ENCODE measurements around the gene TM6SF1.
"Not testable (repeated sequence)": the region's sequence is repeated elsewhere in the genome, so short reads cannot be mapped to it uniquely, and the experiment has no call there.

Gene TM6SF1

GRCh38 chr15:83118968-83119367 is 11.5 kb downstream of the TM6SF1 start:
- DNase-seq: no peak

GRCh38 chr15:83119968-83120581 is 12.6 kb downstream of the TM6SF1 start:
- DNase-seq: no peak

- no peak for DNase-seq
These were observed 16.1 kb downstream of the TM6SF1 start for GRCh38 chr15:83123529-83123928.

GRCh38 chr15:83127547-83128150 is 20.2 kb downstream of the TM6SF1 start:
- no peak for DNase-seq

- no peak for DNase-seq
These were observed 22.3 kb downstream of the TM6SF1 start for GRCh38 chr15:83129791-83130190.

- no peak for DNase-seq
These were observed 25.5 kb downstream of the TM6SF1 start for GRCh38 chr15:83132861-83133523.

- DNase-seq: not testable (repeated sequence)
These were observed 34.7 kb downstream of the TM6SF1 start for GRCh38 chr15:83142151-83142550.

GRCh38 chr15:83144771-83145170 is 37.3 kb downstream of the TM6SF1 start:
- no peak for DNase-seq

- no peak for DNase-seq
These were observed 45.8 kb downstream of the TM6SF1 start for GRCh38 chr15:83153288-83153687.

GRCh38 chr15:83155942-83156341 is 48.5 kb downstream of the TM6SF1 start:
- no peak for DNase-seq

- no peak for DNase-seq
These were observed 50.9 kb downstream of the TM6SF1 start for GRCh38 chr15:83158393-83158792.

GRCh38 chr15:83160741-83161140 is 53.3 kb downstream of the TM6SF1 start:
- no peak for DNase-seq

GRCh38 chr15:83163032-83163431 is 55.6 kb downstream of the TM6SF1 start:
- DNase-seq: no peak

- no peak for DNase-seq
These were observed 56.8 kb downstream of the TM6SF1 start for GRCh38 chr15:83164111-83164770.

- DNase-seq: no peak
These were observed 57.4 kb downstream of the TM6SF1 start for GRCh38 chr15:83164771-83165404.

- DNase-seq: no peak
These were observed 58.8 kb downstream of the TM6SF1 start for GRCh38 chr15:83166218-83166617.

- no peak for DNase-seq
These were observed 59.4 kb downstream of the TM6SF1 start for GRCh38 chr15:83166830-83167229.

- not testable (repeated sequence) for DNase-seq
These were observed 62.1 kb downstream of the TM6SF1 start for GRCh38 chr15:83169576-83169975.

- no peak for DNase-seq
These were observed 63.2 kb downstream of the TM6SF1 start for GRCh38 chr15:83170474-83171165.

GRCh38 chr15:83174891-83175290 is 67.4 kb downstream of the TM6SF1 start:
- no peak for DNase-seq

GRCh38 chr15:83178390-83178789 is 70.9 kb downstream of the TM6SF1 start:
- DNase-seq: no peak

GRCh38 chr15:83178869-83179325 is 71.5 kb downstream of the TM6SF1 start:
- DNase-seq: no peak

GRCh38 chr15:83185561-83185960 is 78.1 kb downstream of the TM6SF1 start:
- no peak for DNase-seq

All from activated CD8-positive, alpha-beta memory T cell treated with anti-CD3 and anti-CD28 coated beads, Interleukin-2, amount 50 U/mL, for 4 hours (primary cell).